ENCODE data around the gene CFAP45. TPM values are rescaled to one million over a fixed set of nuclear protein-coding genes. Genes with fewer than 3 reads are reported as not detected.

CFAP45 gene
- total RNA-seq, 1 donor from 2014 or later: not detected

DNA sequence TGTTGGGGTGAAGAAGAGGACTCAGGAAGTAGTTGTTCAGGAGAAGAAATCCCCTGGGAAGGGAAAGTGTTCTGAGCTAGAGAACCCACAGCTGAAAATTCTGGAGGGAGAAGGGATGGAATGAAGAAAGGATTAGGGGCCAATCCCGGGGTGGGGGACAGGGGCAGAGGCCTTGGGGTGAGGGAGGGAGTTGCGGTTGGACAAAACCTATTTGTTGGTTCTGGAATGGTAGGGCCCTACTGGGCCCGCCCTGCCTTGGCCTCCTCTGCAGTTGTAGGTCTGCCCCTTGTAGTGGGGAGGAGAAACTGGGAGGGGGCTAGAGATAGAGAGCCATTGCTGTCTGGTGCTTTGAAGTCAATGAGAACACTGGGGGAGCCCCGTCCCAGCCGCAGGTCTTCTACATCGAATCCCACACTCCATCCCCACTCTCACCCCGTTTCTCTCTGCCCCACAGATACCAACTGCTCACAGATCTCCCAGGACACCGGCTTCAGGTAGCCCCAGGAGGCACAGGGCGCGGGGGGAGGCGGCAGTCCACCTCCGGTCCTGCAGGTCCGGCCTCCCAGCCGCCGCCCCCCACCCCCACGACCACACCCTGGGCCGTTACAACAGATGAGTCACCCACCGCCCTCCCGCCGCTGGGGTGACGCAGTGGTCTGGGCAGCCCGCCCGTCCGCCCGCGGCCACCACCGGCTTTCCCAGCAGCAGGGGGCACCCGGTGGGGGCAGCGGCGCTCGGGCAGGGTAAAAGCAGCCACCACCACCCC lies 24.2 kb upstream of the CFAP45 start:
- DNase-seq (ENCODE audit: low spot score) (peak; percentile 74), ATAC-seq (peak; percentile 19)

DNA sequence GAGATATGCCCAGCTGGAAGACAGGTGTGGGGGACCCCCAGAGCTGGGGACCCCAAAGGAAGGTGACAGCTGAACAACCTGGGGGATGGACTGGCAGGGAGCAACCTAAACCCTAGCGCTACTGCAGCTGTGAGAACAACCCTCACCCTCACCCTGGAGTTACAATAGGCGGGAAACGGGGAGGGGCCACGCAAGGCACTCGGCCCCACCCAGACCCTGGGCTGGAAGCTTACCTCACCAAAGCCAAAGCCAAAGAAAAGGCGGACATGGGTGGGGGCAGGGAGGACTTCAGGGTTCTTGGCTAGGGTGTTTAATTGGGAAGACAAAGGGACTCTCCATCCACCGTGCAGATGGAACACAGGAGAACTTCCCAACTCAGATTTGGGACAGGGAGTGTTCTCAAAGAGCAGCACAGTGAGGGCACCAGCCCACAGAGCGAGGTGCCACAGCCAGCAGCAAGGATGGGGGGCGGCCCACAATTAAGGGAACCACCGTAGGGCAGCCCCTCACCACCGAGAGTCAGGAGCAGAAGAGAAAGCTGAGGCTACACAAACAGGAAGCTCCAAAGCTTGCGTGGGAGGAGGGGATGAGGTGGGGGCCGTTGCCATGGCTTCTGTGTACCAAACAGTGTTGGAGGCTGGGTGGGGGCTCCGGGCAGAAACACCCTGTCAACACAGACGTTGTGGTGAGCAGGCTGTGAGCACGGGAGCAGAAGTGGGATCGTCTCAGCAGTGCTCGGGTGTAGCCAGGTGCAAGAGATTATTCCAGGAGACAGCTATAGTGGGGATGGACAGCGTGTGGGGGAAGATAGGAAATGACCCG lies 23.4 kb upstream of the CFAP45 start:
- ATAC-seq: peak; percentile 25
- peak; percentile 69 for DNase-seq (ENCODE audit: low spot score)

DNA sequence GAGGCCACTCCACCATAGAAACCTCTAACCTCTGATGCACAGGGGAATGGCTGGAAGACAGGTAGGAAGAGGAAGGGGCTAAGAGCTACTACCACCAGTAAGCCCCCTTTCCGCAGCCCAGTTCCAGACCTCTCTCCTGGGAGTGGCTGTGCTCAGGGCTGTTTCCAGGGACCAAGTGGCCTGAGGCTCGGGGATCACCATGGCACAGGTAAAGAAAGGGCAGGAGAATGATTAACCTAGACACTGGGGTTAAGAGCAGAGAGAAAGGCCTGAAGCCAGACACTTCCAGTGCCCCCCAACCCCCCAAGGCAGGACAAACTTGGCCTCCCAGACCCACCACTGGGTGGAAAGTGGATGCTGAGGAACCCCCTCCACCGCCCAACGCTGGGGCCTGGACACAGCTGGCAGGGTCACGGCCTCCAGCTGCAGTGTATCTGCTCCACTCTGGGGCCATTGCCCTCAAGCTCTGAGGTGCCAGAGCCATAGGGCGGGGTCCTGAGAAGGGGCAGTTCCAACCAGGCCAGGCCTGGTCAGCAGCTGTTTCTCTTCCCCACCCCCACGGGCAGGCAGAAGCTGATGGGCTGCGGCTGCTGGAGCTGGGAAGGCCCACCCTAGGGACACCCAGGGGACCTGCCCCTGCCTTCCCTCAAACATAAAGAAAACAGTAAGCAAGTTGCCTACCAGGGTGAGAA lies 22.7 kb upstream of the CFAP45 start:
- DNase-seq (ENCODE audit: low spot score): peak; percentile 90
- ATAC-seq: peak; percentile 77

DNA sequence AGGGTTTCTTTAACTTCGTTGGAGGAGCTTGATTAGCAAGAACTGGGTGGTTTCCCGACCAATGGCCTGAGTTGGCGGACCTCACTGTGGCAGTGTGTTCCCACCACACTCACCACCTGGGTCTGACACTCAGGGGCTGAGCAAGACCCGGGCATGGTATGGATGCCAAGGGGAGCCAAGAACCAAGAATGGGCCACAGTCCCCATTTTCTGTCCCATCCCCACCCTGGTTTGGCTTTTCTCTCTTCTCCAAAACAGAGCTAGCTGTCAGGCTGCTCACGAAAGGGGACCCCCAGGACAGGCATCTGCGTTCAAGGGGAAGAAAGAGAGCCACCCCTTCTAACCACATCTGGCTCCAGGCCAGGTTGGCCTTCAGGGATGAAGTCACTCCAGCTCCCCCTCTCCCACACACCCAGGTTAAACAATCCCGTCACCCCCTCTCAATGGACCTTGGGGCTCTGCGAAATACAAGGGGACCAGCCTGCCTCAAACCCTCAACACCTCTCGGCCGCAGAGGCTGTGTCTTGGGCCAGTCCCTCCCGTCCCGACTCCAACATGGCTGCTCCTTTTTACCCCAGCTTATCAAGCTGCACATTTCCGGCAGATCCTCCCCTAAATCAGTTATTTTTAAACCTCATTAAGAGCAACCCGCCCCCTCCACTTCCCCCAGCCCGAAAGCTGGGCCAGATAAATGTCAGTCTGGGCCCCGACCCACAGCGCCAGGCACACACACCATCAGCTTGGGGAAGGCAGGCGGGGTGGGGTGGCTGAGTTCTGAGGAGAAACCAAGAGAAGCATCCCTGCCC lies 21.9 kb upstream of the CFAP45 start:
- DNase-seq (ENCODE audit: low spot score): no peak

DNA sequence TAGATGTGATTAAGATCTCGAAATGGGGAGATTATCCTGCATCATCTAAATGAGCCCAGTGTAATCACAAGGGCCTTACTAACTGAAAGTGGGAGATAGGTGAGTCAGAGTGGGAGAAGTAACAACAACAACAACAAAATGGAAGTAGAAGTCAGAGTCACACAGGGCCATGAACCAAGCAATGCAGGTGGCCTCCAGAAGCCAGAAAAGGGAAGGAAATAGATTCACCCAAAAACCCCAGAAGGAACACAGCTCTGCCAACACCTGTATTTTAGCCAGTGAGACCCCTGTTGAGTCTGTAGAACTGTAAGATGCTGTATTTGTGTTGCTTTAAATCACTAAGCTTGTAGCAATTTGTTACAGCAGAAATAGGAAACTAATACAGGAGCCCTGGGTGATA lies 21.3 kb upstream of the CFAP45 start:
- DNase-seq (ENCODE audit: low spot score) (no peak), ATAC-seq (no peak)

More for the DNA sequence above, 21.9 kb upstream of the CFAP45 start:
- no peak for ATAC-seq

DNA sequence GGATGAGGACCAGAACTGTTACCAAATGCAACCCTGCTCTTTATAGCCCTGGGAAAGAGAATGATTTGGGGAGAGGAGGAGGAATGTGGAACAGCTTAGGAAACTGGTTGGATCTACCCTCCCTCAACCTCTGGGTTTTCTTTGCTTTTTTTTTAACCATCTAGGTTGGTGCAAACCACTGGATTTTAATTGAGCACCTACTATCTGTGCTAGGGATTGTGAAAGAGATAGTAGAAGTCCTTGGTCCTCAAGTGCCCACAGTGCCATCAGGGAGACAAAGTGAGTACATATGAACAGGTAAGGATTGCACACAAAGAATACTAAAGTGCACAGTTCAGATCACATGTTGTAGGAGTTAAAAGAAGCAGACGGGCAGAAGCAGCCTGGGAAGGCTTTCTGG lies 20.7 kb upstream of the CFAP45 start:
- ATAC-seq (no peak), DNase-seq (ENCODE audit: low spot score) (no peak)

DNA sequence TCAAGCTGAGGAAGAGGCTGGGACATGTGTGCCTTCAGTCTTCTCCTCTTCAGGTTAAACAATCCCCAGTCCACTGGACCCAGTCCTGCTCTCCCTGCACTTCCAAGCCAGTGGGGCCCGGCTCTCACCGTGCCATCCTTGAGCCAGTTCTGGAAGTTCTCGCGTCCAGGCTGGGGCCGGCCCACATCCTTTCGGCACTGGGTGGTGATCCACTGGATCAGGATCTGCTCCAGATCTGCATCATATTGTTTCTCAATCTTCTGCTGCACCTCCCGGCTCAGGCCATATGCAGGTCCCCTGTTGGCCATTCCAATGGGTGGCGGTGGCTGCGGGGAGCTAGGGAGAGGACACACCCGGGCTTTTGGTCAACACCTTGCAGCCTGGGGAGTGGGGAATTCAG lies 20.2 kb upstream of the CFAP45 start:
- no peak for DNase-seq (ENCODE audit: low spot score)
- no peak for ATAC-seq

DNA sequence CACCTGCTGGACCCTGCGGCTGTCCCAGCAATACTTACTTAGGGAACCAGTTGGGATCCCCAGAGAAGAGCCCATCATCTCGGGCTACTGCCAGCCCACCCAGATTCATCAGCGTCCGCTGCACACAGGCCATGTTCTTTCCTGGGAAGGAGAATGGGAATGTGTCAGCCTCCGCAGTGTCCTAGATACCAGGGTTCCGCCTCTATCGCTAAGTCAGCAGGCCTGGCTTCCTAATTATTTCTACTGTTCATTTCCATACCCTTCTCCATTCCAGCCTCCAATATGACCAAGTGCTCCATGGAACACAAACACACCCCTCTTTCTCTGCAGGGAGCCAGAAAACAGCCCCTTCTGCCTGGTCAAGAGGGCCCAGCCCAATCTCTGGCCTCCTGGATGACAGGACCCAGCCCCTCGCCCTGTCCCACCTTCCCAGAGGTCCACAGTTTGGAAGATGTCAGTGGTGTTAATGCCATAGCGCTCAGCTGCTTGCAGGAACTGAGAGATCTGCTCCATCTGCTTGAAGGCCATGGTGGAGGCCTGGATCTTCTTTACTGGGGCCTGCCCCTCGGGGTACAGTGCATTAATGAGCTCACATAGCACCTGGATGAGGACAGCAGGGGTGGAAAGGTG lies 19.4 kb upstream of the CFAP45 start:
- ATAC-seq (no peak), DNase-seq (ENCODE audit: low spot score) (no peak)

DNA sequence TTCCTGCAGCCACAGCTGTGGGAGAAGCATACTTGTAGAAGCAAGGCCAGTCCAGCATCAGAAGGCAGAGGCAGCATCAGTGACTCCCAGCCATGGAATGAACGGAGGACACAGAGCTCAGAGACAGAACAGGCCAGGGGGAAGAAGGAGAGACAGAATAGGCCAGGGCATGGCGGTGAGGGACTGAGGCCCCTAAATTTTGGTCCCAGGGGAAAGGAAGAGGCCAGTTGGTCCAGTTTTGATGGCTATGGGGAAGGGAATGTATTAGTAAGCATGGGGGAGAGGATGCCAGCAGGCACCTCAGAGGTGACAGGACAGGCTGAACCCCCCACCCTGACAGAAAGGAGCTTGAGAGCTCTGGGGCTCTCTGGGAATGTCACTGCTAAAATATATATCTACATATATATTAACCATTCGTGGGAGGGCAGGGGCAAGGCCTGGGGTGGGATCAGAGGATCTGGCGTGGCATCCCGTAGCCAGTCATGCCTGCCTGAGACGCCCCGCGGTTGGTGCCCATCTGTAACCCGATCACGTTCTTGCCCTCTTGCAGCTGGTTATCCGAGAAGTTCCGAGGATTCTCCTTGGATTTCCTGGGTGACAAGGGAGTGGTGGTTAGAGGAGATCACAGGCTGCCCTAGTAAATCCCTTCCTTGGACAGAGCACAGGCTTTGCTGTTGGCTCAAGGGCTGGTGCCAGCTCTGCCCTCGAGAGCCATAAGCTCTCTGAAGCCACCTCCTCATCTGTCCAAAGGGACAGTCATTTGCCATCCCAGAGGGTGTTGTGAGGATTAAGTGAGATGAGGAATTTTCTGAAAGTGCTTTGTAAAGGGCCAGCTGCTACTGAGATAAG lies 18.6 kb upstream of the CFAP45 start:
- DNase-seq (ENCODE audit: low spot score) (no peak), ATAC-seq (no peak)

DNA sequence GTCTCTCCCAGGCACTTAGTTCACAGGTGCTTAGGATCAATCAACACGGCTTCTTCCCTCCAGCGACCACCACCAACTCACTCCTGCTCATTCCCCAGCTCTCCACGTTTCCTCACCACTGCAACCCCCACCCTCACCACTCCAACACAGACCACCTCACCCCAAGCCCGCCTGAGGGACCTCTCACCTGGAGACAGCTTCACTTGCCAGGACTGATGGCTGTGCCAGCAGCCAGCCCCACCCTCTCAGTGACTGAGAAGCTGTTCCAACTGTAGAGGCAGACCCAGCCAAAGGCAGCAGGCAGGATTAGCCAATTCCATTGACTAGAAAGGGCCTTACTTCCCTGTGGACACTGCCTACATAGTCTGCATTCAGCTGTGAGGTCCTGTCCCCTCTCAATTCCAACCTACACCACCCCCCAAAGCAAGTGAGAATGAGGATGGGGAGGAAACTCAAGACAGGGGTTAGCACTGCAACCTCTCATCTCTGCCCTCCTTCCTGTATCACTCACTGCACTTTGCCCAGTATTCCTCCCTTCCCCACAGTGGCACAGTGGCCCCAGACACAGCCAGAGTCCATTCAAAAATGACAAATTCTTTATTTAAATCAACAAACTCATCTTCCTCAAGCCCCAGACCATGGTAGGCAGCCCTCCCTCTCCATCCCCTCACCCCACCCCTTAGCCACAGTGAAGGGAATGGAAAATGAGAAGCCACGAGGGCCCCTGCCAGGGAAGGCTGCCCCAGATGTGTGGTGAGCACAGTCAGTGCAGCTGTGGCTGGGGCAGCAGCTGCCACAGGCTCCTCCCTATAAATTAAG lies 17.8 kb upstream of the CFAP45 start:
- ATAC-seq (no peak), DNase-seq (ENCODE audit: low spot score) (no peak)

DNA sequence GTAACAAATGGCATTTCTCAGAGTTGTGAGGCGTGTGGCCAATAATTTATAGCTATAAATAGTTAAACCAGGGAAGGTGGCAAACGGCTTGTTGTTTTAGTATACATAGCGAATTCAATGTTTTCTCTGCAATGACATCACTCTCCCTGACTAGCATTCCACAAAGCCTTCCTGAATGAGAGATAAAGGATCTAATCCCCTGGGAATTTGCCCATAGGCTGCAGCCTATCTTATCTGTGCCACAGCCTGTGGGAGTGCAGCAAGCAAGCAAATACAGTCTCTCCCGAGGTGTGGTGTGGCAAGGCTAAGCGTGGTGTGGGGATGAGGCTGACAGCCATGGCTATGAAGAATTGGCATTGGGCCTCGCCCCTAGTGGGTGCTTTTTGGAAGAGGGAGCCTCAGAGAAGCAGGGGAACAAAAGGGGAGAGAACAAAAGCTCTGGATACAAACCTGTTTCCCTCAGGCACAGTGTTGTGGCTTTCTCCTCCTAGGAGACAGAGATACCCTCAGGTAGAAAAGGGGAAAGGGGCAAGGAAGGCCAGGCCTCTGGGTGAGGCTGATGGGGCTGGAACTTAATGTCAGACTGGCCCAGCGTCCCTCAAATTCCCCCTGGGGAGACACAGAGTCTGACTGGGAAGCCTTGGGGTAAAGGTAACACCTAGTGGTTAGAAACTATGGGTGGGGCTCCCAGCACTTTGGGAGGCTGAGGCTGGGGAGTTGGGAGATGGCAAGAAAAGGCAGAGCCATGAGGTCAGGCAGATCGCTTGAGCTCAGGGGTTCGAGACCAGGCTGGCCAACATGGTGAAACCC lies 16.5 kb upstream of the CFAP45 start:
- DNase-seq (ENCODE audit: low spot score): no peak
- ATAC-seq: peak; percentile 26

DNA sequence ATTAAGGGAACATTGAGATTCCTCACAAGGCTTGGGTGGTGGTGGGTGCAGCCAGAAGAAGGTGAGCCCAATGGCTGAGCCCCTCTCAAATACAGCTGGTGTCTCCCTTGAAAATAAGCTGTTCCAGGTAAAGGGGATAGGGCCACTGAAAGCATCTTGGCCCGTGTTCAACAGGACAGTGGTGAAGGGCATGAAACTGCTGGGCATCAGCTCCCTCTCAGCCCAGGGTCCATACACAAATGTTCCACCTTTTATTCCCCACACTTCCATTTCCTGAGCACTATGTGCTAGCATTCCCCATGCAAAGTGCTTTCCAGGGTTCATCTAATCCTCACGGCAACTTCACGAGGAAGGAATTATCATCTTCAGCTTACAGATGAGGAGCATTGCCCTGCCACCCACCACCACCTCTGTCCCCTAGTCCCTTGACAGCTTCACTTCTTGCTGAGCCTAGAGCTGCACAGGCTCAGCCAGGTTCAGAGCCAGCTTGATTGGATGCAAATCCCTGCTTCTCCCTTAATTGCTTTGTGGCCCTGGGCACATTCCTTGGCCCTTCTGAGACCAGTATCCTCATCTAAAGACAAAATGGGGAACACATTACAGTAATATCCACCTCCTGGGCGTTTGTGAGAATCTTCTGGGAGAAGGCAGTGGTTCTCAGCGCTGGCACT lies 15.7 kb upstream of the CFAP45 start:
- ATAC-seq (no peak), DNase-seq (ENCODE audit: low spot score) (no peak)

DNA sequence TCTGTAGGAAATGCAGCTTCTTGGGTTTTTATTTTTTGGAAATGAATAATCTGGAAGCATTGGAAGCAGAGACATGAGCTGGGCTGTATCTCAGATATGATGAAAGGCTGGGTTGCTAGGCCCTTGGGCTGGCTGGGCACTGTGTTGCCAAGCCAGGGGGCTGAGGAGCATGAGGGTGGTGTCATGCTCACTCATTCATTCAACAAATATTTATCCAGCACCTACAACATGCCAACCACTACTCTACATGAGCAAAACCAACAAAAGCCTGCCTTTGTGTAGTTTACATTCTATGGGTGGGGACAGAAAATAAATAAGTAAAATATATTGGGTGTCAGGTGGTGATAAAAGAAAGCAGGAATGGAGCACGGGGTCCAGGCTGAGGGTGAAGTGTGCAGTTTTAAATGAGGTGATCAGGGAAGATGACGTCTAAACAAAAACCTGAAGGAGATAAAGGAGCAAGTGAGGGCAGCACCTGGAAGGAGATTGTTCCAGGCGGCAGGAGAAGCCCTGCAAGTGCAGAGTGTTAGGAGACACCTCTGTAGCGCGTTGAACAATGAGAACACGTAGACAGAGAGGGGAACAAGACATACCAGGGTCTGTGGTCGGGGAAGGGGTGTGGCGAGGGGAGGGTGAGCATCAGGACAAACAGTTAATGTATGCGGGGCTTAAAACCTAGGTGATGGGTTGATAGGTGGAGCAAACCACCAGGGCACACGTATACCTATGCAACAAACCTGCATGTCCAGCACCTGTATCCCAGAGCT lies 14.5 kb upstream of the CFAP45 start:
- ATAC-seq: no peak
- no peak for DNase-seq (ENCODE audit: low spot score)

DNA sequence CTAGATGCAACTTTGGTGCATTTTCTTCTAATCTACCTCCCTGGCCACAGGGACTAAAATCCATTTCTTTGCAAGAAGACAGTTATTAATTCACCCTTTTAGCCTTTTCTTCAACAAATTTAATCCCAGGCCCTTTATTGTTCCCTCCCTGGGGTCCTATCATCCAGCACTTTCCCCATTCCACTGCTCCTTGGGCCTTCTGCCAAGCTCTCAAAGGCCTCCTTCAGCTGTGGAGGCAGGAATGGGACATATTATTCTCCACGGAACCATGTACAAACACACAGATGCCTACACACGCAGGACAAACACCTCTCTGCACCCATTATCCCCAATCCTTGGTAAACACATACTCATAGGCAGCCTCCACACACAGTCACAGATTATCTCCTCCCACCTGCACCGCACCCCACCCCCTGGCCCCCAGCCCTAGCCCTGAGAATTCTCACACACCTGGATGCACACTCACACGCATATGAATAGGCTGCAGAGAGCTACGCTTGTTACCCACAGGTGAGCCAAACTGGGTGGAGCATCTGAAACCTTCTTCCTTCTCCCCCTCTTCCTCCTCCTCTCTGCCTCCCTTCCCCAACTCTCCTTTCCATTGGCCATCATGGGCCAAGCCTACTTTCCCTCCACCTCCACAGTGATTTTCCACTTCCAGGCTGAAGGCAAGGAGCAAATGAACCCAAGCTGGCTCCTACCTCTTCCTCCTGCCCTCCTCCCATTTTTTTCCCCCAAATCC lies 13.7 kb upstream of the CFAP45 start:
- ATAC-seq: no peak
- no peak for DNase-seq (ENCODE audit: low spot score)

DNA sequence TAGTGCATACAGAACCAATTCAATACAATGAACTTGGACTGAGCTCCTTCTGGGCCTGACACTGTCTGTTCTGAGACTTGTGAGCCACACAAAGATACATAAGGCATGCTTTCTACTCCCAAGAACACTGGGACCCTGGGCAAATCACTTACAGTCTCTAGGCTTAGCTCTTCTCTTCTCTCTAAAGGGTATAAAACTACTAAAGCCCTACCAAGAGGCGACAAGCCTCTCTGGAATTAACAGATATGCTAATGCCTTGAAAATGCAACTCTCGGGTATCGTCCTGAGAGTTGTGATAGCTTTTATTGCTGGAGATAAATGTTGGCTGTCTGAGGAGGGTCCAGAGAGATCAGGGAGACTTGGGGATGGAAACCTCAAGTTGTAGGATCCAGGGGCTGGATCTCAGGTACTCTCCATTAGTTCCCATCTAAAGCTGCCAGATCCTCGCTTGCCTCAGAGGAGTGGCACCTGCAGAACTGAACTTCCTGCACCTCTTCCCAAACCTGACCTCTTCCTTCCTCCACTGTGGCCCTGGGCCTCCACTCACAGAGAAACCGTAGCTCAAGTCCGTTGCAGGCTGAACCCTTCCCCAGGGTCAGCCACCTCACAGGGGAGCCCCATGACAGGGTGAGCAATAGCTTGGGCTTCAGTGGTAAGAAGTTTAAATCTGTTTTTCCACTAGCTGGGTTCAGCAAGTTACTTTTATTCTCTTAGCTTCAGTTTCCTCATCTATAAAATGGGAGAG lies 11.5 kb upstream of the CFAP45 start:
- DNase-seq (ENCODE audit: low spot score): no peak
- no peak for ATAC-seq

All from left lobe of liver (tissue), 2 donors.